Right lung (tissue), 5 donors: ENCODE data around the gene INSYN1. TPM values are rescaled to one million over a fixed set of nuclear protein-coding genes. Genes with fewer than 3 reads are reported as not detected.
"Not testable (repeated sequence)": the region's sequence is repeated elsewhere in the genome, so short reads cannot be mapped to it uniquely, and the experiment has no call there.

Source experiments
- DNase-seq, 2 donors: peaks; one replicate each; pipeline ENCODE4 v3.0.0-alpha.2; 2013
- polyA plus RNA-seq, 5 donors: library from polyadenylated mRNA; unstranded; fragments of 120-200 nt; gene quantifications; one replicate each; pipeline versions ENCODE4 v1.2.1 to v1.2.3, GENCODE V29; 2013; ENCODE audit warnings: inconsistent platforms in 1 of 5, low replicate concordance in 1 of 5; ENCODE audit not compliant: insufficient read length in 5 of 5, insufficient read depth in 1 of 5

The INSYN1 gene
- polyA plus RNA-seq, 5 donors: 15.8 to 54.9 (median 22.5) TPM

GRCh38 chr15:73716417-73716816, 36.7 kb downstream of the INSYN1 start:
- no peak for DNase-seq

GRCh38 chr15:73715417-73715816, 37.7 kb downstream of the INSYN1 start:
- DNase-seq: no peak

- DNase-seq: no peak
These were observed 38.4 kb downstream of the INSYN1 start for GRCh38 chr15:73714695-73715301.

- no peak for DNase-seq
These were observed 41.0 kb downstream of the INSYN1 start for GRCh38 chr15:73712107-73712506.

- DNase-seq: no peak
These were observed 41.6 kb downstream of the INSYN1 start for GRCh38 chr15:73711526-73711925.

- no peak for DNase-seq
These were observed 42.8 kb downstream of the INSYN1 start for GRCh38 chr15:73710321-73710720.

- DNase-seq: no peak
These were observed 43.5 kb downstream of the INSYN1 start for GRCh38 chr15:73709686-73710085.

- DNase-seq: no peak
These were observed 43.9 kb downstream of the INSYN1 start for GRCh38 chr15:73709241-73709640.

- DNase-seq: no peak
These were observed 44.5 kb downstream of the INSYN1 start for GRCh38 chr15:73708691-73709090.

GRCh38 chr15:73704869-73705645, 48.1 kb downstream of the INSYN1 start:
- no peak for DNase-seq

GRCh38 chr15:73704142-73704868, 48.8 kb downstream of the INSYN1 start:
- not testable (repeated sequence) for DNase-seq

- DNase-seq: not testable (repeated sequence)
These were observed 49.5 kb downstream of the INSYN1 start for GRCh38 chr15:73703601-73704000.

GRCh38 chr15:73702311-73703239, 50.6 kb downstream of the INSYN1 start:
- not testable (repeated sequence) for DNase-seq

- DNase-seq: peak; percentile 71 to 80
These were observed 52.9 kb downstream of the INSYN1 start for GRCh38 chr15:73700041-73700842.

- DNase-seq: no peak
These were observed 53.7 kb downstream of the INSYN1 start for GRCh38 chr15:73699249-73700040.

- DNase-seq: peak; percentile 93 to 96
These were observed 56.1 kb downstream of the INSYN1 start for GRCh38 chr15:73697033-73697467.

GRCh38 chr15:73696641-73697001, 56.5 kb downstream of the INSYN1 start:
- no peak for DNase-seq

GRCh38 chr15:73695773-73696640, 57.1 kb downstream of the INSYN1 start:
- DNase-seq: no peak

- DNase-seq: no peak
These were observed 58.7 kb downstream of the INSYN1 start for GRCh38 chr15:73694419-73694818.
